ENCODE results near the gene SLC25A4.

- TF ChIP-seq TRIM28 (IDR thresholded peaks at IDR 0.05; ENCODE audit: borderline replicate concordance, low read length), result no peak
- TF ChIP-seq PBX3 (CRISPR knock-in tag; IDR thresholded peaks at IDR 0.05), result no peak
- TF ChIP-seq KLF9 (tag by site-specific recombination; IDR thresholded peaks at IDR 0.05; ENCODE audit: low read depth), result no peak
Measured at GRCh38 chr4:185101354-185101890, 41.6 kb upstream of the SLC25A4 start.
